Right kidney (tissue), 9 donors: ENCODE data around the gene CYCS.

Experiments
- DNase-seq: peaks from one replicate; pipeline ENCODE4 v3.0.0-alpha.2; 2016
- long read RNA-seq, 8 donors: transcript quantifications; one replicate each; lab custom pipeline, GENCODE V29; 2026

The CYCS gene
- long read RNA-seq, donor 1, full-length matches to known transcripts, result 108 of 119 reads
- long read RNA-seq, donor 1, partial matches to known transcripts, result 11 of 119 reads
- long read RNA-seq, donor 1, other reads (novel, unspliced or antisense), result 0 of 119 reads
- long read RNA-seq, donor 2, full-length matches to known transcripts, result 50 of 61 reads
- long read RNA-seq, donor 2, partial matches to known transcripts, result 11 of 61 reads
- long read RNA-seq, donor 2, other reads (novel, unspliced or antisense), result 0 of 61 reads
- long read RNA-seq, donor 3, full-length matches to known transcripts, result 29 of 35 reads
- long read RNA-seq, donor 3, partial matches to known transcripts, result 6 of 35 reads
- long read RNA-seq, donor 3, other reads (novel, unspliced or antisense), result 0 of 35 reads
- long read RNA-seq, donor 4, full-length matches to known transcripts, result 79 of 87 reads
- long read RNA-seq, donor 4, partial matches to known transcripts, result 8 of 87 reads
- long read RNA-seq, donor 4, other reads (novel, unspliced or antisense), result 0 of 87 reads
- long read RNA-seq, donor 5, full-length matches to known transcripts, result 98 of 107 reads
- long read RNA-seq, donor 5, partial matches to known transcripts, result 9 of 107 reads
- long read RNA-seq, donor 5, other reads (novel, unspliced or antisense), result 0 of 107 reads
- long read RNA-seq, donor 6, full-length matches to known transcripts, result 69 of 75 reads
- long read RNA-seq, donor 6, partial matches to known transcripts, result 6 of 75 reads
- long read RNA-seq, donor 6, other reads (novel, unspliced or antisense), result 0 of 75 reads
- long read RNA-seq, donor 7, full-length matches to known transcripts, result 88 of 106 reads
- long read RNA-seq, donor 7, partial matches to known transcripts, result 18 of 106 reads
- long read RNA-seq, donor 7, other reads (novel, unspliced or antisense), result 0 of 106 reads
- long read RNA-seq, donor 8, full-length matches to known transcripts, result 92 of 102 reads
- long read RNA-seq, donor 8, partial matches to known transcripts, result 10 of 102 reads
- long read RNA-seq, donor 8, other reads (novel, unspliced or antisense), result 0 of 102 reads

DNA sequence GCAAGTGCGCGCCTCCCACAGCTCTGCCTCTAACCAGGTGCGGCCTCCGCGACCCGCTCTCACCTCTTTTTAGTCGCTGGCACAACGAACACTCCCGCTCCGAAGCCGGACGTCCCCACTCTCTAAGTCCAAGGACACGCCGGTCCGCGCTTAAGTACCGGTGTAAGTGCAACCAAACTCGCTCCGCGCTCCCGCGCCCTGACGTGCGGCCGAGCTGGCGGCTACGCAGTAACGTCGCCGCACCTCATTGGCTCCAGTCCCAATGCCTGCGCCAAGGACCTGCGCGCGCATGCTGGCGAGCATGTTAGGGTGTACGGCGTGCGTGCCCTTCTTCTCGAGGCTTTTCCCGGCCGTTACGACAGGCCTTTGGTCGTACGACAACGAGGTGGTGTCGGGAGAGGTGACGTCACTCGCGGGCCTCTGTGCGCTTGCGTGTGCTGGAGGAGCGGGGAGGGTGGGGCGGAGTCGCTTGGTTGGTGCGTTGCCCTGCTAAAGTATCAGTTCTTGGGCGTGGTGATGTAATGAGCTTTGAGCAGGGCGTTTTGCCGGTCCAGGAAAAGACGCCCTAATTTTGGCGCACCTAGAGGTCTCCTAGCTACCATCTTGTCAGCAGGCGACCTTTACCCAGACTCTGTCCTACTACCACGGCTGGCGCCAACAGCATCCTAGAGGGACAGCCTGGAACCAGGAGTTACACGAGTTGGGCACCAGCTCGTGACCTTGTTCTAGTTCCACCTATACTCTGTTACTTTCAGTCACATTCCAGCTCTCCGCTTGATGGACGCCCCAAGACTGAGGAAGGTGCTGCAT, at the start of gene CYCS:
CYCS (minus strand) TSS at position 124 of the 810 bp plus-strand sequence. CDS start 1,141 bp downstream, outside the sequence.
- DNase-seq, result peak; percentile 94

GRCh38 chr7:25173184-25173583, 48.1 kb upstream of the CYCS start:
- no peak for DNase-seq

DNA sequence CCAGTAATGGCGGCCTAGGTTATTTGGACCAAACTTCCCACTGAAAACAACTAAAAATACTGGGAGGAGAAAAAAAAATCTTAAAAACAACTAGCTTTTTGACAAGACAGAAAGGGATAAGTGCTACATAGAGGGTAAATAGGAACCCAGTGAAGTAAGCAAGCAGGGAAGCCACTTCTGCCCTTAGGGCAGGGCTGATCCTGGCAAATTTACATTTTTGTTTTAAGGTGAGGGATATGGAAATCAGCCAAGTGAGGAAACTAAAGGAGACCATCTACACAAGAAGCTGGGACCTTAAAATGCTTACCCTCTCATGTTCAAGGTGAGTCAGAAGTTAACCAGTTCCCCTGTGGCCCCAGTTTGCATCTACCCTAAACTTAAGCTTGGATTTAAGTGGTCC, 46.5 kb upstream of the CYCS start:
- no peak for DNase-seq

DNA sequence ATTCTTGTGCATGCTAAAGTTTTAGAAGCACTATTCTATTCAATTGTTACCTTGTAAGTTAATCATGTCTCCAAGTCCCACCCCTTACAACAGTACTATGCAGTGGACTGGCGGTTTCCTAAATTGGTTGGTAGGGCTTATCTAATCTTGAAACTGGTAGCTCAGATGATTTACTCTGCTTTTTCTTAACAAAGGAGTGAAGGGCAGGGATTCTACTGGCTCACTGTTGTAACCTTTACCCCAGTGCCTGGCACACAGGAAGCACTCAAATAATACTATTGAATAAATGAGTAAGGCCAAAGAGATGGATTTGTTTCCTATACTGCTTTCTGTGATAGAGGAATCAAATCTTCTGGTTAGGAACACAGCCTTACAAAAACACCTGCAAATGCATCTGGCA, 46.0 kb upstream of the CYCS start:
- no peak for DNase-seq

DNA sequence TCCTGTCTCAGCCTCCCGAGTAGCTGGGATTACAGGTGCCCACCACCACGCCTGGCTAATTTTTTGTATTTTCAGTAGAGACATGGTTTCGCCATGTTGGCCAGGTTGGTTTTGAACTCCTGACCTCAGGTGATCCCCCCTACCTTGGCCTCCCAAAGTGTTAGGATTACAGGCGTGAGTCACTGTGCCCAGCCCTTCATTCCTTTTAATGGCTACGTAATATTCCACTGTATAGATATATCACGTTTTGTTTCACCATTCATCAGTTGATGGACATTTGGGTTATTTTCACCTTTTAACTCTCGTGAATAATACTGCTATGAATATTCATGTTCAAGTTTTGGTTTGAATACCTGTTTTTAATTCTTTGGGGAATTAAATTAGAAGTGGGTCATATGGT, 44.6 kb upstream of the CYCS start:
- no peak for DNase-seq

- DNase-seq, result no peak
Measured at GRCh38 chr7:25168145-25168544, 43.1 kb upstream of the CYCS start.

GRCh38 chr7:25167262-25167843, 42.3 kb upstream of the CYCS start:
- no peak for DNase-seq

GRCh38 chr7:25159983-25160596, 35.0 kb upstream of the CYCS start:
- peak; percentile 11 for DNase-seq

GRCh38 chr7:25158966-25159365, 33.9 kb upstream of the CYCS start:
- no peak for DNase-seq

GRCh38 chr7:25151773-25152172, 26.7 kb upstream of the CYCS start:
- no peak for DNase-seq

- no peak for DNase-seq
Measured at GRCh38 chr7:25149836-25150235, 24.8 kb upstream of the CYCS start.

DNA sequence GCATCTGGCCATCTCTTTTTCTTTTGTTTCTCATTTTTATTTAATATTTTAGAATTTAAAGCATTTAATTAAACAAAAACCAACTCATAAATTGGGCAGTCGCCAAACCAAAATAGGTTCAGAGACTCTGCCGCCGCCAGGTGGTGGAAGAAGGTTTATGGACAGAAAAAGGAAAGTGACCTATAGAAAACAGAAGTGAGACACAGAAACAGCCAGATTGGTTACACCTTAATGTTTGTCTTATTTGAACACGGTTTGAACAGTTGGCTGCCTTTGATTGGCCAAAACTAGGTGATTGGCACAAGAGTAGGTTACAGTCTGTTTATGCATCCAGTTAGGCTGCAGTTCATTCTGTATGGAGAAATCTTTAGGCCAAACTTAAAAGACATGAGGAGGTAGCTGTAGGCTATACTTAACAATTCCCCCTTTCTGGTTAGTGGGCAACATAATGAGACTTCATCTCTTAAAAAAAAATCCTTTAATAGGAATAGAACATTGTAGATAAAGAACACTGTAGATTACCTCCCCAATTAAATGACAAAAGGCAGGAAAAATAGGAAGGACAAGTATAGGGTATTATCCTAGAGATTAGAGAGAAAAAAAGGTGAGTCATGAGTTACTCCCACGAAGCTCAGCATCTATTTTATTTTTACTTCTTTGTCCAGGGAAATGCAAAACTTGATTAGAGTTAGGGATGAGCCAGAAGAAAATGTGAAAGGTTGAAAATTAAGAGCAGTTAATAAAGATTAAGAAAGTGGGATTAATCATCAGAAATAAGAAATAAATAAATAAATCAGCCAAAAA, 23.9 kb upstream of the CYCS start:
- DNase-seq, result no peak

GRCh38 chr7:25143763-25144162, 18.7 kb upstream of the CYCS start:
- no peak for DNase-seq

GRCh38 chr7:25139536-25139935, 14.5 kb upstream of the CYCS start:
- DNase-seq, result no peak

DNA sequence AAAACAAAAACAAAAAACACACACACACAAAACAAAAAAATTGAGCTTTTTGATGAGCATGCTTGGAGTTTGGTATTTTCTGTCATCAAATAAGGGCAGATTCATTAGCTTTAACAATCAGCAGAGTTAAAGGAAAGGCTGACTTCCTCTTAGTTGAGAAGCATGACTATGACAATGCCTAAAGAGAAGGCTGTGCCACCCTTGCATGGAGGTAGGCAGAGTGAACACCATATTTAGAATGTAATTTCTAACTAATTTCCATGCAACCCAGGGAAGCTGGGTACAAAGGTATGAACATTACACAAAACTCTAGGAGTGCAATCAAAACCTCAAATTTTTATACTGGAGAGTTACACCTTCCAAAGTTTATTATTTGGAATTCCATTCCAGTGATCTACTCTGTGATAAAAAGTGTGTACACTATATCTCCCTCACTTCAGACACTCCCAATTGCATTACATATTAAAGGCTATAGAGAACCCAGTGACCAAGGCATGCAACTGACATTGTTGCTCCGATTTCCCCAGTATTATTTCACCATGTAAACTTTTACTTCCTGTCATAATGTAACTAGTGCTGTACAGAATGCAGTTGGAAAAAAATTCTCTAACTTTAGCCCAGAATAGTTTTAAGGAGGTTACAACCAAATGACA, 9.4 kb upstream of the CYCS start:
- DNase-seq, result no peak

DNA sequence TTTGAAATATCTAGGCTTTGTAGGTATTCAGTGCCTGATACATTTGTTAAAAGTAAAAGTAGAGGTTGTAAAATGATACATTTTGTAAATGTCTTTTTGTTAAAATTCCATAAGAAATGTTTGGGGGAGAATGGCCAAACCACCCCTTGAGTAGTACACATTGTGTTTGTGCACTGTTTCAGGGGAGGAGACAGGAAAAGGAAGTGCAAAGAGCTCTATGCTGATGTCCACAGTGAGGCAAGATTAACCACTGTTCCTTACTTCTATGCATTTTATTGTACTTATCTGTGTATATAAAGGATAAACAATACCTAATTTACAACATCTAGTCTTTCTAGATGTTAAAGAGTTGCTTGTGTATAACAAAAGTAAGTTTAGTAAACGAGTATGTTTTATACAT, 7.4 kb upstream of the CYCS start:
- no peak for DNase-seq

DNA sequence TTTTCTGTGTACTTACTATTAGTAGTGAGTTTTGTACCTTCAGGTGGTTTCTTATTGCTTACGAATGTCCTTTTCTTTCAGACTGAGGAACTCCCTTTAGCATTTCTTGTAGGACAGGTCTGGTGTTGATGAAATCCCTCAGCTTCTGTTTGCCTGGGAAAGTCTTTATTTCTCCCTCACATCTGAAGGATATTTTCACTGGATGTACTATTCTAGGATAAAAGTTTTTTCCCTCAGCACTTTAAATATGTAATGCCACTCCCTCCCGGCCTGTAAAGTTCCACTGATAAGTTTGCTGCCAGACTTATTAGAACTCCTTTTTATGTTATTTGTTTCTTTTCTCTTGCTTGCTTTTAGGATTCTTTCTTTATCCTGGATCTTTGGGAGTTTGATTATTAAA, 1.7 kb upstream of the CYCS start:
- DNase-seq, result no peak

DNA sequence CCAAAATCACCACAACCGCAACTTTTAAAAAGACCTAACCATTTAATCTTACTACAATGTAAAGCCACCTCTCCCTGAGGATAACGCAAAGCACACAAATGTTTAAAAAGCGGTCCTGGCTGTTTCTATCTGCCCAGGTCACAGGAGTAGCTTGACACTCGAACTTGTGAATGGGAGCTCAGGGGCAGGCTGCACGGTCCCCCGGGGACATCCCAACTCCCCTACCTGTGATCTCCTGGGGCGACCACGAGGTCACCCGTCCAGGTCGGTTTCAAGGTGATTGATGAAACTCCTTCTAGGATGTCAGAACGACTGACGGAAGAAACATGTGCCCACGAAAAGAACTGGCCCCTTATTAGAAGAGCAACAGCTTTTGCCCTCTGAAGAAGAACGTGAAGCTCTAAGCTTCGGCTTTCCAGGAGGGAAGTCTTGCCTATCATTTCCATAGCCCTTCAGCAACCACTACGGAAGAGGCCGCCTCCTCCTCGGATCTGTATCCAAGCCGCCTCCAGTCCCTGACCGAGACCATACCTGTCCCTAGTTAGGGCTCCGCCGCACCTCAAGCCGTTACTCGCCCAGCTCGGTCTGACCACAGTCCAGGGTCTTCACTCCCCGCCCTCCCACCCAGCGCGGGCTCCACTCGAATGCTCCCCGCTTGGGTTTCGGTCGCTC, 459 bp downstream of the CYCS start:
- no peak for DNase-seq

DNA sequence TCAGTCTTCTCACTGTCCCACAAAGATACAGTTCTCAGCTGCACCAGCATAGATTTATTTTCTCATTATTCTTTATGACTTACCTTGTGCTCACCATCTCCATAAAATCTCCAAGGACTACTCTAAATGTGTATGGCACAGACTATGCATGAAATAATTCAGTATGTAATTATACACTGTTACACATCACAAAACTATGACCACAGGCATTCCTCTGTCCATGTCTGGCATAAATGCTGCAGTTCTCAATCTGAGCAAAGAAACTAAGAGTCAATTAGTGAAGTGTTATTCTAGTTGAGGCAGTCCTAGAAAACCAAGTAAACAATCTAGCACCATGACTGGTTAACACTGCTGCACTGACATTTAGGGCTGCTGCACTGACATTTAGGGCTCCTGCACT, 2.7 kb downstream of the CYCS start:
- DNase-seq, result no peak
